IgD-negative memory B cell (primary cell): ENCODE data around the gene DCLK2. TPM values are rescaled to one million over a fixed set of nuclear protein-coding genes. Genes with fewer than 3 reads are reported as not detected.
A peak's percentile ranks its signal among the peaks of the same experiment; 100 is the strongest.

Source experiments
- H3K27ac Mint-ChIP-seq, 3 donors: one replicate each; pipeline ENCODE4 v1.8.0; 2020 to 2022; ENCODE audit warnings: mild to moderate bottlenecking in 3 of 3, mixed read lengths in 3 of 3, moderate library complexity in 1 of 3
- H3K27me3 Mint-ChIP-seq: one replicate; pipeline ENCODE4 v1.8.0; 2021; ENCODE audit warnings: mixed read lengths
- H3K36me3 Mint-ChIP-seq: one replicate; pipeline ENCODE4 v1.8.0; 2020; ENCODE audit warnings: mild to moderate bottlenecking, mixed read lengths
- H3K4me1 Mint-ChIP-seq, 3 donors: one replicate each; pipeline ENCODE4 v1.8.0; 2020 to 2022; ENCODE audit warnings: mixed read lengths in 3 of 3, mild to moderate bottlenecking in 1 of 3
- H3K4me3 Mint-ChIP-seq, 4 donors: one replicate each; pipeline ENCODE4 v1.8.0; 2020 to 2022; ENCODE audit warnings: mild to moderate bottlenecking in 4 of 4, mixed read lengths in 4 of 4, moderate library complexity in 3 of 4
- H3K9me3 Mint-ChIP-seq, 3 donors: one replicate each; pipeline ENCODE4 v1.8.0; 2020 to 2021; ENCODE audit warnings: mixed read lengths in 3 of 3, mild to moderate bottlenecking in 1 of 3
- polyA plus RNA-seq: library from polyadenylated mRNA; unstranded; fragments of 300-500 nt; fragmentation: Illumina TruSeq; gene quantifications from one replicate; pipeline ENCODE4 v1.2.3, GENCODE V29; 2021

DCLK2 gene
- polyA plus RNA-seq, 1 donor from 2014 or later: 2.3 TPM

- Mint-ChIP-seq H3K36me3 (no peaks in the 10 kb centered on the region), H3K9me3 (peaks cover 0 to 2% (median 0%) of the 10 kb centered on the region in 3 donors), H3K4me3 (no peak overlapping the region), H3K27ac (no peak overlapping the region), H3K4me1 (no peaks in the 10 kb centered on the region), H3K27me3 (peaks cover 1% of the 10 kb centered on the region)
Measured at GRCh38 chr4:150232029-150232428, 153.8 kb downstream of the DCLK2 start.

- no peak overlapping the region for H3K4me3 Mint-ChIP-seq
- H3K36me3 Mint-ChIP-seq: no peaks in the 10 kb centered on the region
- H3K9me3 Mint-ChIP-seq: peaks cover 0 to 2% (median 0%) of the 10 kb centered on the region in 3 donors
- H3K27me3 Mint-ChIP-seq: no peaks in the 10 kb centered on the region
- no peaks in the 10 kb centered on the region for H3K4me1 Mint-ChIP-seq
- H3K27ac Mint-ChIP-seq: no peak overlapping the region
Measured at GRCh38 chr4:150234246-150234645, 156.0 kb downstream of the DCLK2 start.

GRCh38 chr4:150235317-150235716 is 157.1 kb downstream of the DCLK2 start:
- H3K27me3 Mint-ChIP-seq: no peaks in the 10 kb centered on the region
- H3K9me3 Mint-ChIP-seq: peaks cover 0 to 2% (median 0%) of the 10 kb centered on the region in 3 donors
- H3K27ac Mint-ChIP-seq: no peak overlapping the region
- H3K4me1 Mint-ChIP-seq: no peaks in the 10 kb centered on the region
- H3K36me3 Mint-ChIP-seq: no peaks in the 10 kb centered on the region
- no peak overlapping the region for H3K4me3 Mint-ChIP-seq

- H3K4me1 Mint-ChIP-seq: no peaks in the 10 kb centered on the region
- peaks cover 0 to 2% (median 0%) of the 10 kb centered on the region in 3 donors for H3K9me3 Mint-ChIP-seq
- H3K27ac Mint-ChIP-seq: no peak overlapping the region
- no peaks in the 10 kb centered on the region for H3K27me3 Mint-ChIP-seq
- H3K36me3 Mint-ChIP-seq: no peaks in the 10 kb centered on the region
- H3K4me3 Mint-ChIP-seq: no peak overlapping the region
Measured at GRCh38 chr4:150235808-150236271, 157.6 kb downstream of the DCLK2 start.

GRCh38 chr4:150236626-150237025 is 158.4 kb downstream of the DCLK2 start:
- Mint-ChIP-seq H3K27ac (no peak overlapping the region), H3K9me3 (peaks cover 0 to 2% (median 0%) of the 10 kb centered on the region in 3 donors), H3K27me3 (no peaks in the 10 kb centered on the region), H3K4me1 (no peaks in the 10 kb centered on the region), H3K36me3 (no peaks in the 10 kb centered on the region), H3K4me3 (no peak overlapping the region)

GRCh38 chr4:150237110-150237872 is 159.0 kb downstream of the DCLK2 start:
- H3K4me1 Mint-ChIP-seq: no peaks in the 10 kb centered on the region
- no peak overlapping the region for H3K27ac Mint-ChIP-seq
- H3K27me3 Mint-ChIP-seq: no peaks in the 10 kb centered on the region
- H3K36me3 Mint-ChIP-seq: no peaks in the 10 kb centered on the region
- no peaks in the 10 kb centered on the region for H3K9me3 Mint-ChIP-seq
- H3K4me3 Mint-ChIP-seq: no peak overlapping the region

GRCh38 chr4:150238591-150238990 is 160.3 kb downstream of the DCLK2 start:
- Mint-ChIP-seq H3K27ac (no peak overlapping the region), H3K9me3 (no peaks in the 10 kb centered on the region), H3K4me3 (no peak overlapping the region), H3K36me3 (no peaks in the 10 kb centered on the region), H3K4me1 (peaks cover 0 to 3% (median 2%) of the 10 kb centered on the region in 3 donors), H3K27me3 (no peaks in the 10 kb centered on the region)

- no peak overlapping the region for H3K4me3 Mint-ChIP-seq
- H3K9me3 Mint-ChIP-seq: no peaks in the 10 kb centered on the region
- H3K27me3 Mint-ChIP-seq: no peaks in the 10 kb centered on the region
- no peaks in the 10 kb centered on the region for H3K36me3 Mint-ChIP-seq
- peaks cover 0 to 3% (median 2%) of the 10 kb centered on the region in 3 donors for H3K4me1 Mint-ChIP-seq
- H3K27ac Mint-ChIP-seq: no peak overlapping the region
Measured at GRCh38 chr4:150240011-150240410, 161.8 kb downstream of the DCLK2 start.

GRCh38 chr4:150242820-150243458 is 164.7 kb downstream of the DCLK2 start:
- Mint-ChIP-seq H3K9me3 (no peaks in the 10 kb centered on the region), H3K27me3 (no peaks in the 10 kb centered on the region), H3K36me3 (no peaks in the 10 kb centered on the region), H3K4me3 (no peak overlapping the region), H3K4me1 (peaks cover 0 to 3% (median 2%) of the 10 kb centered on the region in 3 donors), H3K27ac (no peak overlapping the region)

- Mint-ChIP-seq H3K4me1 (peaks cover 0 to 3% (median 2%) of the 10 kb centered on the region in 3 donors), H3K27ac (no peak overlapping the region), H3K36me3 (no peaks in the 10 kb centered on the region), H3K4me3 (no peak overlapping the region), H3K27me3 (no peaks in the 10 kb centered on the region), H3K9me3 (no peaks in the 10 kb centered on the region)
Measured at GRCh38 chr4:150243932-150244331, 165.7 kb downstream of the DCLK2 start.

GRCh38 chr4:150244600-150244999 is 166.4 kb downstream of the DCLK2 start:
- peaks cover 0 to 3% (median 2%) of the 10 kb centered on the region in 3 donors for H3K4me1 Mint-ChIP-seq
- no peak overlapping the region for H3K4me3 Mint-ChIP-seq

GRCh38 chr4:150247184-150247583 is 168.9 kb downstream of the DCLK2 start:
- Mint-ChIP-seq H3K4me3 (no peak overlapping the region), H3K36me3 (no peaks in the 10 kb centered on the region), H3K27ac (peak overlapping the region in 1 of 3 donors; percentile 34), H3K27me3 (no peaks in the 10 kb centered on the region), H3K9me3 (no peaks in the 10 kb centered on the region), H3K4me1 (peaks cover 0 to 3% (median 2%) of the 10 kb centered on the region in 3 donors)

More at GRCh38 chr4:150244600-150244999, 166.4 kb downstream of the DCLK2 start:
- H3K27me3 Mint-ChIP-seq: no peaks in the 10 kb centered on the region
- H3K36me3 Mint-ChIP-seq: no peaks in the 10 kb centered on the region
- no peak overlapping the region for H3K27ac Mint-ChIP-seq
- no peaks in the 10 kb centered on the region for H3K9me3 Mint-ChIP-seq

- no peaks in the 10 kb centered on the region for H3K9me3 Mint-ChIP-seq
- H3K4me1 Mint-ChIP-seq: no peaks in the 10 kb centered on the region
- H3K27me3 Mint-ChIP-seq: no peaks in the 10 kb centered on the region
- peaks cover 3% of the 10 kb centered on the region for H3K36me3 Mint-ChIP-seq
- no peak overlapping the region for H3K4me3 Mint-ChIP-seq
- H3K27ac Mint-ChIP-seq: no peak overlapping the region
Measured at GRCh38 chr4:150248181-150248580, 169.9 kb downstream of the DCLK2 start.

- H3K36me3 Mint-ChIP-seq: peaks cover 4% of the 10 kb centered on the region
- H3K9me3 Mint-ChIP-seq: no peaks in the 10 kb centered on the region
- no peak overlapping the region for H3K4me3 Mint-ChIP-seq
- no peak overlapping the region for H3K27ac Mint-ChIP-seq
- no peaks in the 10 kb centered on the region for H3K27me3 Mint-ChIP-seq
- no peaks in the 10 kb centered on the region for H3K4me1 Mint-ChIP-seq
Measured at GRCh38 chr4:150250293-150250997, 172.2 kb downstream of the DCLK2 start.

GRCh38 chr4:150250998-150251651 is 172.9 kb downstream of the DCLK2 start:
- Mint-ChIP-seq H3K27ac (no peak overlapping the region), H3K4me1 (no peaks in the 10 kb centered on the region), H3K36me3 (peaks cover 4% of the 10 kb centered on the region), H3K27me3 (no peaks in the 10 kb centered on the region), H3K4me3 (no peak overlapping the region), H3K9me3 (no peaks in the 10 kb centered on the region)
